ENCODE data around the gene TMEM37. TPM values are rescaled to one million over a fixed set of nuclear protein-coding genes. Genes with fewer than 3 reads are reported as not detected.

Gene TMEM37
- polyA plus RNA-seq, 1 donor, result 8.3 TPM

- no peak for DNase-seq (ENCODE audit: low read depth)
Measured at GRCh38 chr2:119433636-119434327, 2.1 kb downstream of the TMEM37 start.

- DNase-seq (ENCODE audit: low read depth), result no peak
Measured at GRCh38 chr2:119434664-119435063, 3.0 kb downstream of the TMEM37 start.

GRCh38 chr2:119435081-119435952, 3.7 kb downstream of the TMEM37 start:
- DNase-seq (ENCODE audit: low read depth), result no peak

DNA sequence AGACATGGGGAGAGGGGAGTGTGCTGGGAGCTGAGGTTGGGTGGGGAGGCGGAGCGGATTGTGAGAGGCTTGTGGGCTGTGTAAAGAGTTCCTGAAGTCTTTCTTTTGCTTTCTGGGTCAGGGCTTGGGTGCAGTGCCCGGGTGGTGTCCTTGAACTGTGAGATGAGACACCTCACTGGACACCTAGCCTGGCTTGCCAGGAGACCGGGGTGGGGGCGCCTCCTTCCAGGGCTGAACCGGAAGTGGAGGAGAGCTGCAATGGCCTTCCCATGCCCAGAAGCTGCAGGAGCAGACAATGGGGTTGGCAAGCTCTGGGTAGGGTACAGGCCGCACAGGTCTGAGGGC, 4.3 kb downstream of the TMEM37 start:
- no peak for DNase-seq (ENCODE audit: low read depth)

DNA sequence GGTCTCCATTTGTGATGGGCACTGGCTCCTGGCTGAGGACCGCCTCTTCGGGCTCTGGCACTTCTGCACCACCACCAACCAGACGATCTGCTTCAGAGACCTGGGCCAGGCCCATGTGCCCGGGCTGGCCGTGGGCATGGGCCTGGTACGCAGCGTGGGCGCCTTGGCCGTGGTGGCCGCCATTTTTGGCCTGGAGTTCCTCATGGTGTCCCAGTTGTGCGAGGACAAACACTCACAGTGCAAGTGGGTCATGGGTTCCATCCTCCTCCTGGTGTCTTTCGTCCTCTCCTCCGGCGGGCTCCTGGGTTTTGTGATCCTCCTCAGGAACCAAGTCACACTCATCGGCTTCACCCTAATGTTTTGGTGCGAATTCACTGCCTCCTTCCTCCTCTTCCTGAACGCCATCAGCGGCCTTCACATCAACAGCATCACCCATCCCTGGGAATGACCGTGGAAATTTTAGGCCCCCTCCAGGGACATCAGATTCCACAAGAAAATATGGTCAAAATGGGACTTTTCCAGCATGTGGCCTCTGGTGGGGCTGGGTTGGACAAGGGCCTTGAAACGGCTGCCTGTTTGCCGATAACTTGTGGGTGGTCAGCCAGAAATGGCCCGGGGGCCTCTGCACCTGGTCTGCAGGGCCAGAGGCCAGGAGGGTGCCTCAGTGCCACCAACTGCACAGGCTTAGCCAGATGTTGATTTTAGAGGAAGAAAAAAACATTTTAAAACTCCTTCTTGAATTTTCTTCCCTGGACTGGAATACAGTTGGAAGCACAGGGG, 5.5 kb downstream of the TMEM37 start:
- DNase-seq (ENCODE audit: low read depth), result no peak

- DNase-seq (ENCODE audit: low read depth), result no peak
Measured at GRCh38 chr2:119438128-119438656, 6.5 kb downstream of the TMEM37 start.

GRCh38 chr2:119438726-119439284, 7.2 kb downstream of the TMEM37 start:
- no peak for DNase-seq (ENCODE audit: low read depth)

DNA sequence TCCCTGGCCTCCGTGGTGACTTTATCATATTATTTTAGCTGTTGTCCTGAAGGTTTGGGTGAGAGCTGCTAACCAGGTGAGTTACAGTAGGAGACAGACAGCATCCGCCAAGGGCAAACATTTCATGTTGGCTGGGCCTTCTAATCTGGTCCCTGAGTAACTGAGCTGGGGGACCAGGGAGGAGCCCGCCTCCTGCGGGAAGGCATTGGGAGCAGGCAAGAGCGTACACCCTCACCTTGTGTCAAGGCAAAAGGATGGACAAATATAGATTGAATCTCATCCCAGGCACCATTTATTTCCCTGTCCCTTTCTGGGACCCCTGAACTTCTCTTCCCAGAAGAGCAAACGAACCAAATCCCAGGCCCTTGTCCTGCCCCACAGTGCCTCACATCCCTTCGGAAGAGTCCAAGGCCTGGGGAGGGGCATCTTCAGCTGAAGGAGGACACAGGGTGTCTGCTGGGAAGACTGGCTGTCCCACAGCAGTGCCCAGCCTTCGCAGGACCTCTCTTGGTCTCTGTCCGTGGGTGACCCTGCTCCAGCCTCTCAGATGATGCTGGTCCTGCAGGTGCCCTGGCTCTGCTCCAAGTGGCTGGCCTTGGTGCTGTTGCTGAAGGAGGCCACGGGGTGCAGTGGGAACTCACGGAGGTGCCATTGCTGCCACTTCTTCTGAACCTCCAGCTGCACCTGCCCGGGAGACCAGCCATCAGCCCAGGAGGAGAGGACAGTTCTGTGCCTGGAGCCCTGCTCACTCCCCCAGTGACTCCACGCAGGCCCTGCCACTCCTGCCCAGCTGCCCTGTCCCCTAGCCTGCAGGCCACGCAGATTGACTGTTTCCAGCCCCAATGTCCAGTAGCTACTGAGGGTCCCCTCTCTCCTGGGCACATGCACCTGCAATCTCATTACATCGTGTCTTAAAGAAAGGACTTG, 8.2 kb downstream of the TMEM37 start:
- DNase-seq (ENCODE audit: low read depth), result no peak

DNA sequence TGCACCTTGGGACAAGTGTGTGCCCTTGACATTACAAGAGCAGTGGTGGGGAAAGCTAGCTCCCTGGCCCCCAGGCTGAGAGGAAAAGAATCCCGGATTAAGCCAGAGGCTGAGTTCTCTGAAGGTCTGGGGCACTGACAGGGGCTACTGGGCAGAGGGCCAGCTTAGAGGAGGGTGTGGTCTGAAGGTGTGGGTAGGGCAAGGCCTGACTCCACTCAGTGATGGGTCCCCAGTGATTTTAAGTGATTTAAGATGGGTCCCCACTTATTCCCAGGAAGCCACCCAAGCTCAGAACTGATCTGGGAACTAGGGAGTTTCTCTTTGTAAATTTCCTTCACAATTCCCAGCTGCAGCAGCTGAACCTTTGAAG, 8.8 kb downstream of the TMEM37 start:
- DNase-seq (ENCODE audit: low read depth), result no peak

DNA sequence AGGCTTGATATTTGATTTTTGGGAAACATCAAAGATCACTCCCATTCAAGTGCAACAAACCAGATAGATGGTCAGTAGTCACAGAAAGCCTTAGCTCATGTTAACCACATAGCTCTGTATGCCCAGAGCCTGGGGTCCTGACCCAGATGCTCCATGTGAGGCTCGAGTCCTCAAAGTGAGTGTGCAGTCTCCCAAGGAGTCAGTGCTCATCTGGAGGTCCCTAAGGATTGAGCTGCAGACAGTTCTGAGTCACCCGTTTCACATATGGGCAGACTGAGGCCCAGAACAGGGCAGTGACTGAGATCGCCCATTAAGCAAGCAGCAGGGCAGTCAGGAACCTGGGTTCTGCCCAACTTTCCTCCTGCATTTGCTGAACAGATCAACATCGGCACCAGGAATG, 9.2 kb downstream of the TMEM37 start:
- DNase-seq (ENCODE audit: low read depth), result no peak

DNA sequence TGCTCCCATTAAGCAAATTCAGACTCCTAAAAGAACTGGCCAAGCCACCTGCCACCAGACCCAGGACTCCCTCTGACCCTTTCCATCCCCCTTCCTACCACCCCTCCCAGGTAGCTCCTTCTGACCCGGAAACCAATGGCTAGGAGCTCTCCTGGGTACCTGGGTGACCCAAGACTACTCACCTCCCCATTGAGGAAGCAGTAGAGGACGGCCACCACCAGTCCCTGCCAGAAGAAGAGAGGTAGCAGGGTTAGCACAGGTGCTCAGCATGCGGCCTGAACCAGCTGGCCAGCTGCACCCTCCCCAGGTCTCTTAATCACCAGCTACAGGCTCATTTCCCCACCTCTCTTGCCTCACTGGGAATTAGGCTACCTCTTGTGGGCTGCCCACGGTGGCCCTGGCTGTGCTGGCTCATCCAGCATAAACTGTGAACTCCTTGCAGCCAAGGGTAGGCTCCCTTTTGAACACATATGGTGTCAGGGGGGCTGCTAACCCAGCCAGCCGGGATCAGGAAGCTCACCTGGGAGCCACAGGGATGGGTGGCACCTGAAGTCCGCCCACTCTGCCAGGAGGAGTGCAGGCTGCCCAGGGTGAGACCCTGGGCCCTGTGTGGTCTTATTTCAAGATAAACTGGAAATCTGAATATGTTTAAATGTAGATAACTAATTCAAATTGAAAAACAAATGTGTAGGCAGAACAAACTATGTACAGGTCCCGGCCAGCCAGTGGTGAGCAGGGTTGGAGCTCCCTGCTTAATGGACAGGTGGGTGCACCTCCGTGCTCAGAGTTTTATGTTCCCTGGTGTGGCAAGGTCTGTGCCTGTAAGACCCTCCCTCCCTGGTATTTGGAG, 9.9 kb downstream of the TMEM37 start:
- no peak for DNase-seq (ENCODE audit: low read depth)

DNA sequence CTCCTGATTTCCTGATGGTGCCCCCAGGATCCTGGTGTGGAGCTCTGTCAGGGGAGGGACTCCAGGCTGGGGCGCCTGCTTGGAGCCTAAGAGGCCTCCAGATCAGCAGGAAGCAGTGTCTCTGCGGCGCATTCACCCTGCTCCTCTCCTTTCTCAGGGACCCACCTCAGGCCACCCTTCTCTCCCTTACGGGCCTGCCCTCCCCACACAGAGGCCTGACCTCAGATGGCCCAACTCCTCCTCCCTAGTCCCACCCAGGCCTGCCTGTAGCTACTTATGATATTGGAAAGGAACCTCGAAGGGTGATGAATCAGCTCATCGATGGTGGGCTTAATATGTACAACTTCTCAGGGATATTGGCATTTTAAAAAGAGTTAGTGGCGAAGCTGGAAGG, 10.6 kb downstream of the TMEM37 start:
- no peak for DNase-seq (ENCODE audit: low read depth)

GRCh38 chr2:119442850-119443249, 11.2 kb downstream of the TMEM37 start:
- no peak for DNase-seq (ENCODE audit: low read depth)

DNA sequence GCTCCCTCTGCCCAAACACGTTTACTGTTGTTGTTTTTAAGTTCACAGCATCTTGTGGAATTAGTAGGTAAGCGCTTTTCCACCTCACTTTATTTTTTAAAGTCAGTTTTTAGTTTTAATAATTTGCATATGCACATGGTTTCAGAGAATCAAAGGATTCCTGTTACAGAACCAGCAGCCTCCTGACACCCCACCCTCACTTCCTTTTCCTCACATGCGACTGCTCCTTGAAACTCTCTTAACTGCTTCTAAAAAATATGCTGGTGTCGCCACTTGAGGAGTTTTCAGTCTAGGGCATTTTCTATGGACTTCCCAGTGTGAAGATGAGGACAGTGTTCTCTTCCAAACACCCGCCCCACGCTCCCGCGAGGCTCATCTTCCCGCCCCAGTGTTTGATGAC, 14.4 kb downstream of the TMEM37 start:
- DNase-seq (ENCODE audit: low read depth), result no peak

- no peak for DNase-seq (ENCODE audit: low read depth)
Measured at GRCh38 chr2:119448427-119449141, 16.9 kb downstream of the TMEM37 start.

GRCh38 chr2:119449521-119449920, 17.9 kb downstream of the TMEM37 start:
- no peak for DNase-seq (ENCODE audit: low read depth)

- no peak for DNase-seq (ENCODE audit: low read depth)
Measured at GRCh38 chr2:119451336-119452050, 19.8 kb downstream of the TMEM37 start.

- no peak for DNase-seq (ENCODE audit: low read depth)
Measured at GRCh38 chr2:119453972-119454593, 22.4 kb downstream of the TMEM37 start.
